Urothelium cell line (cell line): ENCODE measurements around the gene TWIST2.

Experiments used
- DNase-seq: peaks from one replicate; pipeline ENCODE4 v3.0.0; 2011; ENCODE audit warnings: low spot score, mixed read lengths
- FAIRE-seq: peaks from 2 replicates; lab custom pipeline; 2011; peaks lifted over from hg19 to GRCh38; lab: Jason Lieb, UNC

Gene TWIST2

DNA sequence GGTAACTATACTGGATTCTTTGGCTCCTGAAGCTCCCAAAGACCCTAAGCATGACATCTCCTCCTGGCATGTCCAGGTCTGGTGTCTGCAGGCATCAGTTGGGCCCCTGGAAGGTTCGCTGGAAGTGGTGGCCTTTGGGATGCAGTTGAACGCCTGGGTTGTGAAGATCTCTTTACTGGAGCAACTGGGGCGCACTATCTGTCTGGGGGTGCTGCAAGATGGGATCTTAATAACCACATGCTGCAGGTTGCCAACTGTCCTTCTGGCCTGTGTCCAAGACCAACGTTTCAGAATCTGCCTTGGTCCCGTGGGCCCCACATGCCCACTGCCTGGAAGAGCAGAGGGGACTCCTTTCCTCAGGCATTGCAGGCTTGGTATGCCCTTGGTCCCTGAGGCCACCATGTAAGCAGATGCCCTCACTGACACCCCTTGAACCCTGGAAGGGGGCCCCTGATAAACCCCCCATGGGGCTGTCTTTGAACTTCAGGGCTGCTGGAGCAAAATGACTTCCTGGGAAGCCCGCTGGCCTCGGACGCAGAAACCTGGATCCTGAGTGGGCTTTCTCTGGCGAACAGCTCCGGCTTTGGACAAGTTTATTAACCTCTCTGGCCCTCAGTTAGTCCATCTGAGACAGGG, 101.9 kb downstream of the TWIST2 start:
- DNase-seq: no peak
- no peak for FAIRE-seq

DNA sequence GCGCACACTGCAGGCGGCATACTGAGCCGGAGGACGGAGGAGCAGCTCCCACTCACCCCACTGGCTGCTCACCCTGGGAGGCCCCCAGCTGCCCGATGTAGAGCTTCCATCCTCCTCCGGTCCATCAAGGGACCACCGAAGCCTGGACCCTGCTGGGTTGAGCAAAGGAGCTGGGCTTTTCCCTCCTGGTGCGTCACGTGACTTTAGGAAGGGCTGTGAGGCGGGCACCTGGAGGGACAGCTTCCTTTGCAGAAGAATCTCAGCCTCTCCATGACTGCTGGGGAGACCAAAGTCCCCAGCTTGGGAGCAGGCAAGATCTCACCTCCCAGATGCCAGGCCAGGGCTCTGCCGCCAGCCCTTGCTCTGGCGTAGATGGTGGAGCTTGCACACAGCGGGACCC, 102.7 kb downstream of the TWIST2 start:
- no peak for FAIRE-seq
- no peak for DNase-seq

DNA sequence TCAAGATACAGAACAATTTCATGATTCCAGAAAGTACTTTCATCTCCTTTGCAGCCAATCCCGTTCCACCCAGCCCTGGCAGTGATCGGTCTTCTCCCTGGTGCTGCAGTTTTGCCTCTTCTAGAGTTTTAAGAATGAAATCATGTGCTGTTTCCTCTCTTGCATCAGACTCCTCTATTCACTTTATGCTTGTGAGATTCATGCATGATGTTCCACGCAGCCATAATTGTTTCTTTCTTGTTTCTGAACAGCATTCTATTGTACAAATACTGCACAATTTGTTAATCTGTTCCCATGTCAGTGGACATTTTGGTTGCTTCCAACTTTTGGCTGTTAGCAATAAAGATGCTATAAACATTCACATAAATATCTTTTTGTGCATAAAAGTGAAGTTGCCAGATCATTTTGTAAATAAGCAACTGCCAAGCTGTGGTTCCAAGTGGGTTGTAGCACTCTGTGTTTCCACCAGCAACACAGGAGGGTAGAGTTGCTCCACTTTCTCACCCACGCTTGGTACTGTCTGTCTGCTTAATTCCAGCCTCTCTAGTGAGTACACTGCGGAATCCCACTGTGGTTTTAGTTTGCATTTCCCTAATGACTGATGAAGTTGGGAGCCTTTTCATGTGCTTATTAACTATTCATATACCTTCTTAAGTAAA, 104.5 kb downstream of the TWIST2 start:
- FAIRE-seq (no peak), DNase-seq (no peak)

GRCh38 chr2:238954841-238955591, 107.1 kb downstream of the TWIST2 start:
- FAIRE-seq (no peak), DNase-seq (no peak)

- no peak for DNase-seq
- FAIRE-seq: peak; percentile 35
These were observed 108.0 kb downstream of the TWIST2 start for GRCh38 chr2:238955648-238956531.

GRCh38 chr2:238956676-238957075, 108.8 kb downstream of the TWIST2 start:
- DNase-seq (no peak), FAIRE-seq (no peak)
